WTC11 (cell line): ENCODE results near the gene SLC24A4.

Experiments used
- ATF2 ChIP-seq: sonication (generic); formaldehyde crosslinking; IDR thresholded peaks from 2 replicates; pipeline ENCODE4 v1.8.1; 2022; ENCODE audit warnings: low read depth, missing genetic modification reagents, borderline replicate concordance
- CTCF ChIP-seq: fragments of 200-600 bp; IDR thresholded peaks from 2 replicates; pipeline ENCODE4 v1.8.0; 2022; ENCODE audit warnings: antibody characterized with exemption
- GTF2I ChIP-seq: fragments of 250-450 bp; sonication (Bioruptor Pico); conservative IDR thresholded peaks from 2 replicates; pipeline ENCODE4 v1.4.0; 2021; ENCODE audit warnings: mild to moderate bottlenecking
- JUN ChIP-seq: sonication (generic); formaldehyde crosslinking; IDR thresholded peaks from 2 replicates; pipeline ENCODE4 v1.8.0; 2023; ENCODE audit warnings: mild to moderate bottlenecking, missing genetic modification reagents
- KAT7 ChIP-seq: sonication (generic); formaldehyde crosslinking; IDR thresholded peaks from 2 replicates; pipeline ENCODE4 v1.8.1; 2023; ENCODE audit warnings: missing genetic modification reagents, mild to moderate bottlenecking, borderline replicate concordance
- NFYB ChIP-seq: sonication (generic); formaldehyde crosslinking; conservative IDR thresholded peaks from 2 replicates; pipeline ENCODE4 v1.8.0; 2022; ENCODE audit warnings: low read depth, missing genetic modification reagents
- NR2C2 ChIP-seq: sonication (generic); formaldehyde crosslinking; IDR thresholded peaks from 2 replicates; pipeline ENCODE4 v1.8.0; 2022; ENCODE audit warnings: mild to moderate bottlenecking, missing genetic modification reagents
- RELA ChIP-seq: sonication (generic); formaldehyde crosslinking; IDR thresholded peaks from 2 replicates; pipeline ENCODE4 v1.8.1; 2022; ENCODE audit warnings: missing genetic modification reagents, mild to moderate bottlenecking, borderline replicate concordance
- SMAD4 ChIP-seq: sonication (generic); formaldehyde crosslinking; IDR thresholded peaks from 2 replicates; pipeline ENCODE4 v1.8.0; 2022; ENCODE audit warnings: mild to moderate bottlenecking, missing genetic modification reagents
- TCF7 ChIP-seq: sonication (generic); formaldehyde crosslinking; IDR thresholded peaks from 2 replicates; pipeline ENCODE4 v1.8.0; 2022; ENCODE audit warnings: mild to moderate bottlenecking, low read depth, missing genetic modification reagents, moderate library complexity
- ZBTB21 ChIP-seq: sonication (generic); formaldehyde crosslinking; IDR thresholded peaks from 2 replicates; pipeline ENCODE4 v1.8.1; 2023; ENCODE audit warnings: mild to moderate bottlenecking, missing genetic modification reagents, borderline replicate concordance
- ZNF121 ChIP-seq: sonication (generic); formaldehyde crosslinking; IDR thresholded peaks from 2 replicates; pipeline ENCODE4 v1.8.0; 2023; ENCODE audit warnings: missing genetic modification reagents
- ZNF512 ChIP-seq: sonication (generic); formaldehyde crosslinking; IDR thresholded peaks from 2 replicates; pipeline ENCODE4 v1.8.1; 2022; ENCODE audit warnings: missing genetic modification reagents, borderline replicate concordance
- ZSCAN18 ChIP-seq: fragments of 250-450 bp; sonication (Bioruptor Pico); IDR thresholded peaks from 2 replicates; pipeline ENCODE4 v2.1.2; 2022; ENCODE audit warnings: mild to moderate bottlenecking, moderate library complexity

- TF ChIP-seq JUN (CRISPR knock-in tag) (no peak), CTCF (no peak), GTF2I (CRISPR knock-in tag) (no peak), ZNF121 (CRISPR knock-in tag) (no peak), RELA (CRISPR knock-in tag) (no peak), KAT7 (CRISPR knock-in tag) (no peak), NFYB (no peak), ZNF512 (CRISPR knock-in tag) (no peak), NR2C2 (no peak), ZSCAN18 (no peak), SMAD4 (CRISPR knock-in tag) (no peak), ZBTB21 (no peak), ATF2 (CRISPR knock-in tag) (no peak), TCF7 (CRISPR knock-in tag) (no peak)
Measured at GRCh38 chr14:92277031-92277430, 45.9 kb upstream of the SLC24A4 start.
